LNCaP clone FGC (cell line): ENCODE results near the gene HAPSTR1.

Experiments
- DNase-seq: peaks from one replicate; pipeline ENCODE4 v3.0.0-alpha.2; 2011; ENCODE audit warnings: low read depth
- H3K4me3 ChIP-seq: 2 replicates; pipeline ENCODE4 v1.5.1; 2011; ENCODE audit warnings: mild to moderate bottlenecking, low read depth, low read length, control low read depth
- CTCF ChIP-seq: IDR thresholded peaks from 2 replicates; pipeline ENCODE4 v1.5.1; 2012; ENCODE audit warnings: mild to moderate bottlenecking; ENCODE audit not compliant: control insufficient read depth, insufficient read depth; ENCODE audit errors: extremely low read depth

Gene HAPSTR1

GRCh38 chr16:9114112-9114511 is 22.7 kb downstream of the HAPSTR1 start:
- TF ChIP-seq CTCF = no peak
- DNase-seq = no peak
- H3K4me3 ChIP-seq = no peak overlapping the region

GRCh38 chr16:9114842-9115241 is 23.4 kb downstream of the HAPSTR1 start:
- DNase-seq = no peak
- no peak for TF ChIP-seq CTCF
- no peak overlapping the region for H3K4me3 ChIP-seq

- DNase-seq = no peak
- no peak overlapping the region for H3K4me3 ChIP-seq
- no peak for TF ChIP-seq CTCF
Observed at GRCh38 chr16:9115277-9115676, 23.8 kb downstream of the HAPSTR1 start.

GRCh38 chr16:9116141-9116540 is 24.7 kb downstream of the HAPSTR1 start:
- no peak for DNase-seq
- TF ChIP-seq CTCF = no peak
- H3K4me3 ChIP-seq = no peak overlapping the region

GRCh38 chr16:9118170-9118569 is 26.7 kb downstream of the HAPSTR1 start:
- no peak overlapping the region for H3K4me3 ChIP-seq
- no peak for DNase-seq
- no peak for TF ChIP-seq CTCF

GRCh38 chr16:9119795-9120194 is 28.4 kb downstream of the HAPSTR1 start:
- H3K4me3 ChIP-seq = no peak overlapping the region
- no peak for TF ChIP-seq CTCF
- no peak for DNase-seq

GRCh38 chr16:9122342-9122741 is 30.9 kb downstream of the HAPSTR1 start:
- TF ChIP-seq CTCF = no peak
- H3K4me3 ChIP-seq = no peak overlapping the region
- DNase-seq = no peak
